Neural cell (in vitro differentiated cells): ENCODE measurements around the gene ACSL5. TPM values are rescaled to one million over a fixed set of nuclear protein-coding genes. Genes with fewer than 3 reads are reported as not detected.

Experiments used
- H2AFZ ChIP-seq: fragments of 200-600, 300-800 bp; sonication (generic), shearing (Covaris generic); 2 replicates; pipeline ENCODE4 v1.6.0; 2014; ENCODE audit warnings: low read depth, mild to moderate bottlenecking, antibody characterized with exemption, low read length, moderate library complexity
- H3F3A ChIP-seq: fragments of 200-600 bp; shearing (Covaris generic); 2 replicates; pipeline ENCODE4 v1.6.1; 2016; ENCODE audit warnings: mild to moderate bottlenecking, moderate library complexity, mixed read lengths, antibody characterized with exemption, low read length; ENCODE audit not compliant: insufficient read depth, poor library complexity, severe bottlenecking
- H3K27ac ChIP-seq: fragments of 200-600, 300-800 bp; sonication (generic), shearing (Covaris generic); 2 replicates; pipeline ENCODE4 v1.5.1; 2014; ENCODE audit warnings: mild to moderate bottlenecking, low read length, moderate library complexity
- H3K27me3 ChIP-seq: fragments of 300-800, 200-600 bp; sonication (generic), shearing (Covaris generic); 2 replicates; pipeline ENCODE4 v1.6.0; 2014; ENCODE audit warnings: mild to moderate bottlenecking, low read depth, low read length, moderate library complexity; ENCODE audit not compliant: insufficient read depth
- H3K36me3 ChIP-seq: fragments of 300-800, 200-600 bp; sonication (generic), shearing (Covaris generic); 2 replicates; pipeline ENCODE4 v1.5.1; 2014; ENCODE audit warnings: mild to moderate bottlenecking, antibody characterized with exemption, low read length, moderate library complexity; ENCODE audit not compliant: insufficient read depth
- H3K4me2 ChIP-seq: fragments of 300-800, 200-600 bp; sonication (generic), shearing (Covaris generic); 2 replicates; pipeline ENCODE4 v1.6.0; 2014; ENCODE audit warnings: mild to moderate bottlenecking, low read length
- H3K4me3 ChIP-seq: fragments of 300-800, 200-600 bp; sonication (generic), shearing (Covaris generic); 2 replicates; pipeline ENCODE4 v1.5.1; 2014; ENCODE audit warnings: mild to moderate bottlenecking, low read length, moderate library complexity
- H3K79me2 ChIP-seq: fragments of 200-600 bp; shearing (Covaris generic); replicated peaks from 2 replicates; pipeline ENCODE4 v1.6.0; 2014; ENCODE audit warnings: mild to moderate bottlenecking, low read length, moderate library complexity; ENCODE audit not compliant: insufficient read depth
- H3K9ac ChIP-seq: fragments of 300-800, 200-600 bp; sonication (generic), shearing (Covaris generic); 2 replicates; pipeline ENCODE4 v1.6.1; 2016; ENCODE audit warnings: mild to moderate bottlenecking, low read length, mixed read lengths
- H3K9me2 ChIP-seq: fragments of 200-600 bp; shearing (Covaris generic); 2 replicates; pipeline ENCODE4 v1.6.1; 2016; ENCODE audit warnings: mild to moderate bottlenecking, low read length, mixed read lengths; ENCODE audit not compliant: insufficient read depth
- H3K9me3 ChIP-seq: fragments of 200-600, 300-800 bp; sonication (generic), shearing (Covaris generic); 2 replicates; pipeline ENCODE4 v1.6.1; 2016; ENCODE audit warnings: mild to moderate bottlenecking, mixed run types, low read length, moderate library complexity, mixed read lengths
- H4K20me1 ChIP-seq: fragments of 200-600 bp; shearing (Covaris generic); 2 replicates; pipeline ENCODE4 v1.6.1; 2016; ENCODE audit warnings: mild to moderate bottlenecking, mixed run types; ENCODE audit not compliant: insufficient read depth
- CTCF ChIP-seq: fragments of 450-650 bp; IDR thresholded peaks from 2 replicates; pipeline ENCODE4 v1.5.1; 2014; ENCODE audit warnings: antibody characterized with exemption, mild to moderate bottlenecking, moderate library complexity; ENCODE audit not compliant: poor library complexity, severe bottlenecking
- EP300 ChIP-seq: fragments of 450-650 bp; conservative IDR thresholded peaks from 2 replicates; pipeline ENCODE4 v1.6.1; 2014; ENCODE audit warnings: antibody characterized with exemption, mild to moderate bottlenecking, moderate library complexity; ENCODE audit not compliant: poor library complexity, severe bottlenecking
- EZH2 ChIP-seq: fragments of 200-600, 300-800 bp; shearing (Covaris generic), sonication (generic); IDR thresholded peaks from 2 replicates; pipeline ENCODE4 v1.6.1; 2014; ENCODE audit warnings: antibody characterized with exemption, low read length, borderline replicate concordance, mild to moderate bottlenecking; ENCODE audit not compliant: insufficient read depth, poor library complexity, severe bottlenecking
- MXI1 ChIP-seq: fragments of 450-650 bp; conservative IDR thresholded peaks from 2 replicates; pipeline ENCODE4 v1.6.1; 2014; ENCODE audit warnings: antibody characterized with exemption, mild to moderate bottlenecking; ENCODE audit not compliant: poor library complexity, severe bottlenecking
- POLR2AphosphoS5 ChIP-seq: IDR thresholded peaks from 2 replicates; pipeline ENCODE4 v1.6.1; 2012
- RAD21 ChIP-seq: fragments of 450-650 bp; conservative IDR thresholded peaks from 2 replicates; pipeline ENCODE4 v1.6.1; 2014; ENCODE audit warnings: antibody characterized with exemption, mild to moderate bottlenecking, moderate library complexity
- REST ChIP-seq: IDR thresholded peaks from 2 replicates; pipeline ENCODE4 v1.6.1; 2012; ENCODE audit warnings: borderline replicate concordance
- SMC3 ChIP-seq: fragments of 450-650 bp; conservative IDR thresholded peaks from 2 replicates; pipeline ENCODE4 v1.6.1; 2014; ENCODE audit warnings: antibody characterized with exemption, mild to moderate bottlenecking, moderate library complexity; ENCODE audit not compliant: poor library complexity
- TAF1 ChIP-seq: IDR thresholded peaks from 2 replicates; pipeline ENCODE4 v1.6.1; 2012; ENCODE audit warnings: low read depth
- polyA plus RNA-seq: library from polyadenylated mRNA; depleted of rRNA; stranded (reverse); fragments of >200 nt; gene quantifications from 2 replicates; pipeline ENCODE4 v1.2.3, GENCODE V29; 2014

ACSL5 gene
- polyA plus RNA-seq, 1 donor from 2014 or later = not detected

GRCh38 chr10:112429147-112429546 is 55.2 kb downstream of the ACSL5 start:
- no peak overlapping the region for H3K9ac ChIP-seq
- no peaks in the 10 kb centered on the region for H3K27me3 ChIP-seq
- no peaks in the 10 kb centered on the region for H3K36me3 ChIP-seq
- no peak overlapping the region for H3K27ac ChIP-seq
- no peak overlapping the region for H2AFZ ChIP-seq
- no peaks in the 10 kb centered on the region for H3K9me3 ChIP-seq
- no peaks in the 10 kb centered on the region for H4K20me1 ChIP-seq
- H3K4me3 ChIP-seq = no peak overlapping the region
- H3K9me2 ChIP-seq = no peaks in the 10 kb centered on the region
- TF ChIP-seq TAF1 (no peak), RAD21 (no peak), EZH2 (no peak), CTCF (no peak), EP300 (no peak), MXI1 (no peak), POLR2AphosphoS5 (no peak), SMC3 (no peak), REST (no peak)
- H3F3A ChIP-seq = no peaks in the 10 kb centered on the region
- H3K79me2 ChIP-seq = no peaks in the 10 kb centered on the region
- H3K4me2 ChIP-seq = no peak overlapping the region

GRCh38 chr10:112429654-112430230 is 55.8 kb downstream of the ACSL5 start:
- Histone ChIP-seq H3K9me3 (no peaks in the 10 kb centered on the region), H3K9me2 (no peaks in the 10 kb centered on the region), H2AFZ (no peak overlapping the region), H3K4me3 (no peak overlapping the region), H3K36me3 (no peaks in the 10 kb centered on the region), H3K27me3 (no peaks in the 10 kb centered on the region), H3K27ac (no peak overlapping the region), H3K4me2 (no peak overlapping the region), H3K9ac (no peak overlapping the region), H4K20me1 (no peaks in the 10 kb centered on the region), H3F3A (no peaks in the 10 kb centered on the region), H3K79me2 (no peaks in the 10 kb centered on the region)
- TF ChIP-seq POLR2AphosphoS5 (no peak), EZH2 (no peak), SMC3 (no peak), EP300 (no peak), REST (no peak), MXI1 (no peak), TAF1 (no peak)
